K562 (cell line): ENCODE data around the gene LENEP. TPM values are rescaled to one million over a fixed set of nuclear protein-coding genes. Genes with fewer than 3 reads are reported as not detected.

Experiments
- ASH1L ChIP-seq: fragments of 450-650 bp; IDR thresholded peaks from 2 replicates; pipeline ENCODE4 v1.6.1; 2018; ENCODE audit warnings: borderline replicate concordance, mild to moderate bottlenecking, low read depth; ENCODE audit not compliant: partially characterized antibody
- CLOCK ChIP-seq: fragments of 250-450 bp; sonication (Bioruptor Pico); IDR thresholded peaks from 2 replicates; pipeline ENCODE4 v1.4.0; 2020; ENCODE audit warnings: mild to moderate bottlenecking, moderate library complexity, borderline replicate concordance
- CREBBP ChIP-seq: IDR thresholded peaks from one replicate; pipeline ENCODE4 v1.6.1; 2012; ENCODE audit warnings: low read depth, mild to moderate bottlenecking, control low read depth, inconsistent platforms, low read length
- DEAF1 ChIP-seq: fragments of 450-650 bp; formaldehyde crosslinking; IDR thresholded peaks from 2 replicates; pipeline ENCODE4 v1.4.0; 2020; ENCODE audit warnings: mild to moderate bottlenecking, moderate library complexity
- ESRRA ChIP-seq: fragments of 450-650 bp; IDR thresholded peaks from 2 replicates; pipeline ENCODE4 v1.6.1; 2014; ENCODE audit warnings: low read depth, mild to moderate bottlenecking, moderate library complexity, borderline replicate concordance
- FOXP4 ChIP-seq: sonication (generic); formaldehyde crosslinking; IDR thresholded peaks from 2 replicates; pipeline ENCODE4 v1.8.0; 2022; ENCODE audit warnings: mild to moderate bottlenecking, missing genetic modification reagents, borderline replicate concordance
- GTF2A2 ChIP-seq: IDR thresholded peaks from 2 replicates; pipeline ENCODE4 v1.6.1; 2016; ENCODE audit warnings: mild to moderate bottlenecking, missing genetic modification characterization, missing compliant biosample characterization
- ILK ChIP-seq: fragments of 450-650 bp; IDR thresholded peaks from 2 replicates; pipeline ENCODE4 v1.6.1; 2016; ENCODE audit warnings: missing genetic modification characterization, low read depth, mild to moderate bottlenecking, missing compliant biosample characterization, moderate library complexity, borderline replicate concordance
- KLF1 ChIP-seq: fragments of 450-650 bp; IDR thresholded peaks from 2 replicates; pipeline ENCODE4 v1.6.1; 2016; ENCODE audit warnings: missing genetic modification characterization, missing compliant biosample characterization
- MECOM ChIP-seq: fragments of 250-450 bp; sonication (Bioruptor Pico); IDR thresholded peaks from 2 replicates; pipeline ENCODE4 v1.8.0; 2022; ENCODE audit warnings: inconsistent platforms
- NFXL1 ChIP-seq: fragments of 450-650 bp; formaldehyde crosslinking; IDR thresholded peaks from 2 replicates; pipeline ENCODE4 v1.4.0; 2021; ENCODE audit warnings: mild to moderate bottlenecking
- POLR2G ChIP-seq: fragments of 200-400 bp; formaldehyde crosslinking; IDR thresholded peaks from 2 replicates; pipeline ENCODE4 v1.6.1; 2017; ENCODE audit warnings: low read depth, mild to moderate bottlenecking, antibody characterized with exemption, low read length, moderate library complexity
- PPARD ChIP-seq: fragments of 250-450 bp; sonication (Bioruptor Pico); IDR thresholded peaks from 2 replicates; pipeline ENCODE4 v1.8.0; 2022; ENCODE audit warnings: inconsistent platforms, mild to moderate bottlenecking, moderate library complexity
- PTRF ChIP-seq: fragments of 450-650 bp; IDR thresholded peaks from 2 replicates; pipeline ENCODE4 v1.6.1; 2016; ENCODE audit warnings: mild to moderate bottlenecking, missing genetic modification characterization, missing compliant biosample characterization
- SPI1 ChIP-seq: IDR thresholded peaks from 2 replicates; pipeline ENCODE4 v1.6.1; 2011; ENCODE audit warnings: low read depth, low read length, control low read depth, borderline replicate concordance
- TAF15 ChIP-seq: fragments of 200-400 bp; formaldehyde crosslinking; IDR thresholded peaks from 2 replicates; pipeline ENCODE4 v1.6.1; 2017; ENCODE audit warnings: mild to moderate bottlenecking, low read depth, low read length, moderate library complexity
- TCF15 ChIP-seq: fragments of 250-450 bp; sonication (Bioruptor Pico); IDR thresholded peaks from 2 replicates; pipeline ENCODE4 v1.8.0; 2022; ENCODE audit warnings: moderate library complexity, mild to moderate bottlenecking, inconsistent platforms
- ZEB2 ChIP-seq: fragments of 450-650 bp; IDR thresholded peaks from 2 replicates; pipeline ENCODE4 v1.6.1; 2016
- ZFP36 ChIP-seq: fragments of 150-350 bp; IDR thresholded peaks from 2 replicates; pipeline ENCODE4 v1.6.1; 2018; ENCODE audit warnings: low read length, low read depth; ENCODE audit not compliant: partially characterized antibody
- ZFX ChIP-seq: sonication (generic); formaldehyde crosslinking; IDR thresholded peaks from 2 replicates; pipeline ENCODE4 v1.8.0; 2022; ENCODE audit warnings: mild to moderate bottlenecking, missing genetic modification reagents, moderate library complexity
- ZNF146 ChIP-seq: IDR thresholded peaks from one replicate; pipeline ENCODE4 v1.6.1; 2018; ENCODE audit warnings: missing compliant biosample characterization; ENCODE audit not compliant: unreplicated experiment
- ZNF354B ChIP-seq: fragments of 250-450 bp; sonication (Bioruptor Pico); IDR thresholded peaks from 2 replicates; pipeline ENCODE4 v1.4.0; 2020
- ZNF644 ChIP-seq: fragments of 200-800 bp; sonication (Bioruptor generic); IDR thresholded peaks from 2 replicates; pipeline ENCODE4 v1.6.1; 2016; ENCODE audit warnings: low read depth, missing genetic modification characterization, missing compliant biosample characterization
- polyA plus RNA-seq, 8 experiments: library from polyadenylated mRNA; depleted of rRNA in 4 of 8; stranded (reverse) in 5 of 8; unstranded in 3 of 8; fragments of >200 nt; fragmentation: Nextera tagmentation in 2 of 8; fragmentation: Illumina TruSeq in 1 of 8; extraction: Ambion mirVana in 2 of 8; extraction: Trizol in 1 of 8; gene quantifications; 2 replicates each; pipeline versions ENCODE4 v1.2.1 to v1.2.3, GENCODE V29; 2011 to 2014; ENCODE audit warnings: inconsistent platforms in 1 of 8, missing spikeins in 1 of 8
- total RNA-seq, 7 experiments: library from RNA; depleted of rRNA in 6 of 7; stranded (reverse); fragments of >200 nt in 6 of 7; fragmentation: Illumina TruSeq in 2 of 7; extraction: Trizol in 2 of 7; gene quantifications; 2 replicates each; pipeline versions ENCODE4 v1.2.1 to v1.2.3, GENCODE V29; 2011 to 2021; ENCODE audit warnings: low replicate concordance in 1 of 7

The LENEP gene
- total and polyA plus RNA-seq, 9 of the 15 experiments (the other 6 are each of a cell fraction or from before 2014, with no cell fraction given) = 0.23 to 0.87 (median 0.67) TPM; not detected in 5

GRCh38 chr1:154973344-154974101 is 19.9 kb upstream of the LENEP start (continued):
- TF ChIP-seq FOXP4 (CRISPR knock-in tag) (no peak), ZFP36 (no peak), SPI1 (no peak), MECOM (no peak), GTF2A2 (tag) (no peak), ZEB2 (no peak; the same call in 1 of the 2 replicates), KLF1 (tag) (no peak), TCF15 (CRISPR knock-in tag) (no peak), DEAF1 (CRISPR knock-in tag) (no peak), ZFX (CRISPR knock-in tag) (no peak), ILK (no peak), TAF15 (no peak), PTRF (tag) (no peak), ZNF644 (no peak), ZNF146 (CRISPR knock-in tag) (no peak), ZNF354B (CRISPR knock-in tag) (no peak), NFXL1 (CRISPR knock-in tag) (no peak), ASH1L (no peak), POLR2G (no peak), CREBBP (no peak), PPARD (CRISPR knock-in tag) (no peak), ESRRA (no peak), CLOCK (CRISPR knock-in tag) (no peak)
